A673 (cell line): ENCODE results near the gene CHRM5. TPM values are rescaled to one million over a fixed set of nuclear protein-coding genes. Genes with fewer than 3 reads are reported as not detected.

Experiments
- BruUV-seq: library from RNA; stranded (reverse); fragments of 400-500 nt; replicated peaks from 2 replicates; lab custom pipeline; 2021; lab: Mats Ljungman, UMichigan
- CTCF ChIA-PET: fragments of 300-600 bp; sonication (Branson Sonifier 250); formaldehyde crosslinking; loops from one replicate; lab custom pipeline; 2022; ENCODE audit warnings: antibody characterized with exemption; lab: Charles Lee
- POLR2A ChIA-PET: fragments of 300-600 bp; sonication (Branson Sonifier 250); formaldehyde crosslinking; loops from one replicate; lab custom pipeline; 2022; ENCODE audit warnings: antibody characterized with exemption; ENCODE audit not compliant: low non-redundant PET; lab: Charles Lee
- DNase-seq: peaks from one replicate; pipeline ENCODE4 v3.0.0-alpha.2; 2015; ENCODE audit warnings: low spot score
- H3K27ac ChIP-seq: fragments of 200-600 bp; sonication (generic); 2 replicates; pipeline ENCODE4 v1.5.1; 2016; ENCODE audit warnings: mixed run types, low read depth, mild to moderate bottlenecking, mixed read lengths, antibody characterized with exemption, low read length; ENCODE audit not compliant: poor library complexity, severe bottlenecking
- H3K27me3 ChIP-seq: fragments of 200-600 bp; sonication (generic); replicated peaks from 2 replicates; pipeline ENCODE4 v1.6.1; 2017; ENCODE audit warnings: mixed run types, low read depth, mild to moderate bottlenecking, mixed read lengths, antibody characterized with exemption, low read length; ENCODE audit not compliant: insufficient read depth, poor library complexity
- H3K36me3 ChIP-seq: fragments of 200-600 bp; sonication (generic); 2 replicates; pipeline ENCODE4 v1.6.1; 2016; ENCODE audit warnings: mixed run types, mild to moderate bottlenecking, mixed read lengths, antibody characterized with exemption, low read length; ENCODE audit not compliant: insufficient read depth, poor library complexity, severe bottlenecking
- H3K4me1 ChIP-seq: fragments of 200-600 bp; sonication (generic); 2 replicates; pipeline ENCODE4 v1.6.1; 2017; ENCODE audit warnings: mixed run types, mild to moderate bottlenecking, mixed read lengths, antibody characterized with exemption, low read length; ENCODE audit not compliant: insufficient read depth, poor library complexity, severe bottlenecking
- H3K4me3 ChIP-seq: fragments of 200-600 bp; sonication (generic); 2 replicates; pipeline ENCODE4 v1.5.1; 2016; ENCODE audit warnings: low read depth, mixed run types, mild to moderate bottlenecking, mixed read lengths, low read length; ENCODE audit not compliant: poor library complexity, severe bottlenecking
- H3K9me3 ChIP-seq: fragments of 200-600 bp; sonication (generic); 2 replicates; pipeline ENCODE4 v1.6.1; 2016; ENCODE audit warnings: mixed run types, low read depth, mild to moderate bottlenecking, mixed read lengths, antibody characterized with exemption, low read length; ENCODE audit not compliant: poor library complexity, severe bottlenecking
- CTCF ChIP-seq: fragments of 300-800, 200-600 bp; sonication (generic); conservative IDR thresholded peaks from 2 replicates; pipeline ENCODE4 v1.5.1; 2017; ENCODE audit warnings: low read depth, mild to moderate bottlenecking, antibody characterized with exemption, low read length, moderate library complexity, mixed read lengths
- EZH2 ChIP-seq: fragments of 200-600 bp; sonication (generic); IDR thresholded peaks from 2 replicates; pipeline ENCODE4 v1.6.1; 2017; ENCODE audit warnings: borderline replicate concordance, low read depth, mild to moderate bottlenecking, mixed read lengths, antibody characterized with exemption, low read length; ENCODE audit not compliant: poor library complexity, severe bottlenecking
- intact Hi-C: fragments of 100-400 bp; cut with micrococcal nuclease; formaldehyde crosslinking; loops from one replicate; pipeline ENCODE4 v1.10.0; 2022; ENCODE audit not compliant: unreplicated experiment
- total RNA-seq: library from RNA; stranded (reverse); gene quantifications from 2 replicates; pipeline ENCODE4 v1.2.3, GENCODE V29; 2021

CHRM5 gene
- total RNA-seq, 1 experiment from 2014 or later = not detected

GRCh38 chr15:34102175-34102925 is 134.1 kb downstream of the CHRM5 start:
- peak overlapping the region; percentile 83 for H3K27ac ChIP-seq
- POLR2A ChIA-PET = interaction anchor here (0.6 kb wide), 1 partner anchor 108 kb away, joined by 4 read pairs; the partner anchor contains the start of gene KATNBL1

GRCh38 chr15:34106423-34106822 is 138.1 kb downstream of the CHRM5 start:
- intact Hi-C loops = loop anchor here (10.0 kb wide), 1 partner anchor 258 kb away; the partner anchor contains the start of gene LPCAT4
- peaks cover 7% of the 10 kb centered on the region for H3K4me1 ChIP-seq
- no peaks in the 10 kb centered on the region for H3K27me3 ChIP-seq
- no peaks in the 10 kb centered on the region for H3K9me3 ChIP-seq
- no peak overlapping the region for H3K4me3 ChIP-seq
- CTCF ChIA-PET = no interaction called here
- H3K36me3 ChIP-seq = no peaks in the 10 kb centered on the region
- no peak overlapping the region for H3K27ac ChIP-seq
- POLR2A ChIA-PET = no interaction called here
- no peak for DNase-seq
- TF ChIP-seq EZH2 (no peak), CTCF (no peak)
- BruUV-seq = no TSS peak

More at GRCh38 chr15:34102175-34102925, 134.1 kb downstream of the CHRM5 start:
- no peak for DNase-seq
- Histone ChIP-seq H3K9me3 (no peaks in the 10 kb centered on the region), H3K27me3 (no peaks in the 10 kb centered on the region), H3K4me1 (peaks cover 7% of the 10 kb centered on the region), H3K36me3 (no peaks in the 10 kb centered on the region), H3K4me3 (peak overlapping the region; percentile 79)
- no peak for TF ChIP-seq CTCF
- TF ChIP-seq EZH2 = no peak
- intact Hi-C loops = loop anchor here (10.0 kb wide), 1 partner anchor 262 kb away; the partner anchor contains the start of gene LPCAT4
- TSS peak; percentile 76 for BruUV-seq
- CTCF ChIA-PET = interaction anchor here (0.5 kb wide), 1 partner anchor 154 kb away, joined by 8 read pairs; no protein-coding TSS in a partner anchor

GRCh38 chr15:34107315-34107714 is 139.0 kb downstream of the CHRM5 start:
- TF ChIP-seq CTCF (no peak), EZH2 (no peak)
- H3K36me3 ChIP-seq = no peaks in the 10 kb centered on the region
- peaks cover 7% of the 10 kb centered on the region for H3K4me1 ChIP-seq
- intact Hi-C loops = loop anchor here (10.0 kb wide), 1 partner anchor 257 kb away; the partner anchor contains the start of gene LPCAT4
- H3K27ac ChIP-seq = no peak overlapping the region
- no peak overlapping the region for H3K4me3 ChIP-seq
- ChIA-PET POLR2A (no interaction called here), CTCF (no interaction called here)
- no peaks in the 10 kb centered on the region for H3K9me3 ChIP-seq
- BruUV-seq = no TSS peak
- H3K27me3 ChIP-seq = no peaks in the 10 kb centered on the region
- no peak for DNase-seq
